HCT116 (cell line): ENCODE results near the gene CUX1. TPM values are rescaled to one million over a fixed set of nuclear protein-coding genes. Genes with fewer than 3 reads are reported as not detected.

Experiments
- ATAC-seq: fragments of 200-7000 bp; cut with Tn5 transposase; 2 replicates; pipeline ENCODE4 v1.9.1; 2020; ENCODE audit warnings: mild to moderate bottlenecking, moderate library complexity
- BruUV-seq: library from RNA; stranded (reverse); fragments of 400-500 nt; replicated peaks from 2 replicates; lab custom pipeline; 2021; lab: Mats Ljungman, UMichigan
- CTCF ChIA-PET: fragments of 300-600 bp; sonication (Branson Sonifier 250); formaldehyde crosslinking; loops from one replicate; lab custom pipeline; 2021; ENCODE audit warnings: antibody characterized with exemption; lab: Charles Lee
- POLR2A ChIA-PET: fragments of 300-600, 350-600 bp; sonication (Branson Sonifier 250); formaldehyde crosslinking; loops from one replicate; lab custom pipeline; 2021; ENCODE audit warnings: antibody characterized with exemption; lab: Charles Lee
- RAD21 ChIA-PET, 2 experiments: fragments of 300-600 bp; sonication (Branson Sonifier 250); formaldehyde crosslinking; loops; one replicate each; lab custom pipeline; 2023; ENCODE audit warnings: low total read pairs in 2 of 2; ENCODE audit not compliant: uncharacterized antibody in 2 of 2, unreplicated experiment in 2 of 2, low non-redundant PET in 1 of 2; lab: Charles Lee
- DNase-seq: peaks from one replicate; pipeline ENCODE4 v3.0.0-alpha.2; 2010; ENCODE audit warnings: low read depth, low spot score
- H2AFZ ChIP-seq: fragments of 200-600 bp; shearing (Covaris generic), sonication (generic); 2 replicates; pipeline ENCODE4 v1.6.1; 2017; ENCODE audit warnings: low read depth, mixed run types, mixed read lengths, antibody characterized with exemption, low read length; ENCODE audit not compliant: poor library complexity, severe bottlenecking
- H3K27ac ChIP-seq: 2 replicates; pipeline ENCODE4 v1.5.1; 2012; ENCODE audit warnings: low read depth, low read length
- H3K27me3 ChIP-seq: fragments of 200-600 bp; sonication (generic); 2 replicates; pipeline ENCODE4 v1.6.1; 2016; ENCODE audit warnings: mixed run types, low read length, mixed read lengths; ENCODE audit not compliant: insufficient read depth
- H3K36me3 ChIP-seq, 2 experiments: fragments of 200-500 bp in 1 of 2; fragments of 200-600 bp in 1 of 2; sonication (Bioruptor generic) in 1 of 2; sonication (generic) in 1 of 2; 2 replicates each; pipeline versions ENCODE4 v1.5.1 to v1.6.1; 2014 to 2016; ENCODE audit warnings: low read length in 2 of 2, inconsistent platforms in 1 of 2, mixed read lengths in 1 of 2, mixed run types in 1 of 2; ENCODE audit not compliant: insufficient read depth in 2 of 2, control insufficient read depth in 1 of 2
- H3K4me1 ChIP-seq, 2 experiments: fragments of 200-600 bp in 1 of 2; sonication (generic) in 1 of 2; 2 replicates each; pipeline versions ENCODE4 v1.5.1 to v1.6.1; 2012 to 2017; ENCODE audit warnings: low read length in 2 of 2, inconsistent platforms in 1 of 2, mild to moderate bottlenecking in 1 of 2, mixed read lengths in 1 of 2, mixed run types in 1 of 2, moderate library complexity in 1 of 2; ENCODE audit not compliant: insufficient read depth in 2 of 2, control insufficient read depth in 1 of 2
- H3K4me2 ChIP-seq: fragments of 200-600 bp; sonication (generic); 2 replicates; pipeline ENCODE4 v1.6.1; 2017; ENCODE audit warnings: mixed run types, low read length, mixed read lengths
- H3K4me3 ChIP-seq, 2 experiments: fragments of 200-600 bp in 1 of 2; sonication (generic) in 1 of 2; replicated peaks in 1 of 2; 2 replicates each; pipeline ENCODE4 v1.5.1; 2011 to 2016; ENCODE audit warnings: low read length in 2 of 2, control low read depth in 1 of 2, low read depth in 1 of 2, mild to moderate bottlenecking in 1 of 2, mixed read lengths in 1 of 2, mixed run types in 1 of 2
- H3K79me2 ChIP-seq: fragments of 200-600 bp; sonication (generic); 2 replicates; pipeline ENCODE4 v1.6.1; 2017; ENCODE audit warnings: mild to moderate bottlenecking, mixed run types, low read length, moderate library complexity, mixed read lengths; ENCODE audit not compliant: insufficient read depth
- H3K9ac ChIP-seq: fragments of 200-600 bp; sonication (generic); 2 replicates; pipeline ENCODE4 v1.6.1; 2016; ENCODE audit warnings: low read length, mixed read lengths
- H3K9me2 ChIP-seq: fragments of 200-600 bp; sonication (generic), shearing (Covaris generic); 2 replicates; pipeline ENCODE4 v1.6.1; 2017; ENCODE audit warnings: mixed run types, mild to moderate bottlenecking, moderate library complexity; ENCODE audit not compliant: insufficient read depth
- H3K9me3 ChIP-seq, 2 experiments: fragments of 200-500 bp in 1 of 2; fragments of 200-600 bp in 1 of 2; sonication (Bioruptor generic) in 1 of 2; sonication (generic) in 1 of 2; 2 replicates each; pipeline ENCODE4 v1.6.1; 2014 to 2017; ENCODE audit warnings: low read length in 2 of 2, mixed read lengths in 2 of 2, inconsistent platforms in 1 of 2, low read depth in 1 of 2, mild to moderate bottlenecking in 1 of 2, mixed run types in 1 of 2, moderate library complexity in 1 of 2; ENCODE audit not compliant: control insufficient read depth in 1 of 2, insufficient read depth in 1 of 2
- H4K20me1 ChIP-seq: fragments of 200-600 bp; sonication (generic), shearing (Covaris generic); 2 replicates; pipeline ENCODE4 v1.6.1; 2017; ENCODE audit warnings: mixed run types, mild to moderate bottlenecking, moderate library complexity; ENCODE audit not compliant: insufficient read depth
- CBX3 ChIP-seq: IDR thresholded peaks from 2 replicates; pipeline ENCODE4 v1.6.1; 2012; ENCODE audit warnings: low read depth
- CEBPB ChIP-seq: IDR thresholded peaks from 2 replicates; pipeline ENCODE4 v1.6.1; 2012; ENCODE audit warnings: low read depth
- CTCF ChIP-seq, 3 experiments: fragments of 200-600 bp in 1 of 3; sonication (generic) in 1 of 3; IDR thresholded peaks in 2 of 3; conservative IDR thresholded peaks in 1 of 3; 2 replicates each; pipeline ENCODE4 v1.5.1; 2012 to 2017; ENCODE audit warnings: low read depth in 2 of 3, low read length in 2 of 3, antibody characterized with exemption in 1 of 3, borderline replicate concordance in 1 of 3, control low read depth in 1 of 3, mild to moderate bottlenecking in 1 of 3, mixed read lengths in 1 of 3, mixed run types in 1 of 3, moderate library complexity in 1 of 3; ENCODE audit not compliant: insufficient read depth in 1 of 3
- EGR1 ChIP-seq: IDR thresholded peaks from 2 replicates; pipeline ENCODE4 v1.6.1; 2012; ENCODE audit warnings: low read depth
- EZH2 ChIP-seq: fragments of 200-600 bp; sonication (generic); IDR thresholded peaks from 2 replicates; pipeline ENCODE4 v1.6.1; 2017; ENCODE audit warnings: antibody characterized with exemption, mixed run types
- EZH2phosphoT487 ChIP-seq: fragments of 200-600 bp; IDR thresholded peaks from 2 replicates; pipeline ENCODE4 v1.6.1; 2018; ENCODE audit warnings: antibody characterized with exemption, borderline replicate concordance
- FOSL1 ChIP-seq: IDR thresholded peaks from 2 replicates; pipeline ENCODE4 v1.6.1; 2012; ENCODE audit warnings: low read depth
- JUND ChIP-seq: IDR thresholded peaks from 2 replicates; pipeline ENCODE4 v1.6.1; 2012
- POLR2AphosphoS5 ChIP-seq: IDR thresholded peaks from 2 replicates; pipeline ENCODE4 v1.6.1; 2011; ENCODE audit warnings: mild to moderate bottlenecking, low read depth, low read length, moderate library complexity
- RAD21 ChIP-seq: IDR thresholded peaks from 2 replicates; pipeline ENCODE4 v1.6.1; 2012; ENCODE audit warnings: low read depth, mild to moderate bottlenecking
- SRF ChIP-seq: IDR thresholded peaks from 2 replicates; pipeline ENCODE4 v1.6.1; 2012; ENCODE audit warnings: low read depth
- YY1 ChIP-seq: IDR thresholded peaks from 2 replicates; pipeline ENCODE4 v1.6.1; 2011; ENCODE audit warnings: low read length, low read depth, moderate library complexity, mild to moderate bottlenecking; ENCODE audit not compliant: insufficient replicate concordance; ENCODE audit errors: extremely low read depth
- intact Hi-C: fragments of 100-400 bp; cut with micrococcal nuclease; formaldehyde crosslinking; loops from 2 replicates; pipeline ENCODE4 v1.10.0; 2022
- total RNA-seq: library from RNA; stranded (reverse); gene quantifications from one replicate; pipeline ENCODE4 v1.2.1, GENCODE V29; 2021; ENCODE audit not compliant: unreplicated experiment

CUX1 gene
- total RNA-seq, 1 experiment from 2014 or later, result 68.9 TPM

- TF ChIP-seq CTCF (IDR thresholded peaks at IDR 0.05 in 2 of 3, conservative IDR thresholded peaks at IDR 0.05 in 1 of 3; ENCODE audit: borderline replicate concordance in 1 of 3, insufficient read depth in 1 of 3, low read depth in 2 of 3, low read length in 2 of 3), result no peak
- TF ChIP-seq CEBPB, result no peak
- no peak for TF ChIP-seq JUND
- TF ChIP-seq, all 23 proteins: peak for 0
Measured at GRCh38 chr7:101942603-101943210, 125.3 kb downstream of the CUX1 start (continued).

GRCh38 chr7:101943306-101943705, 125.9 kb downstream of the CUX1 start:
- DNase-seq, result no peak
- ChIA-PET RAD21 (no interaction called here), CTCF (interaction anchor here (0.7 kb wide), 1 partner anchor 40 kb away, joined by 3 read pairs; no protein-coding TSS in a partner anchor), POLR2A (no interaction called here)
- no peaks in the 10 kb centered on the region for H3K36me3 ChIP-seq
- H3K9me2 ChIP-seq, result no peaks in the 10 kb centered on the region
- H3K79me2 ChIP-seq, result peaks cover 58% of the 10 kb centered on the region
- H3K9ac ChIP-seq, result no peak overlapping the region
- no peaks in the 10 kb centered on the region for H3K27me3 ChIP-seq
- H3K4me3 ChIP-seq, result no peak overlapping the region
- no TSS peak for BruUV-seq
- intact Hi-C loops, result no loop called here
- no peak overlapping the region for H3K27ac ChIP-seq
- no peak for TF ChIP-seq YY1
- no peak for TF ChIP-seq RAD21
- no peak for TF ChIP-seq FOSL1
- no peak for TF ChIP-seq CBX3
- no peak for TF ChIP-seq CTCF (IDR thresholded peaks at IDR 0.05 in 2 of 3, conservative IDR thresholded peaks at IDR 0.05 in 1 of 3; ENCODE audit: borderline replicate concordance in 1 of 3, insufficient read depth in 1 of 3, low read depth in 2 of 3, low read length in 2 of 3)
- TF ChIP-seq POLR2AphosphoS5, result no peak
- no peak for TF ChIP-seq EZH2
- TF ChIP-seq EZH2phosphoT487, result no peak
- TF ChIP-seq EGR1, result no peak
- no peak for TF ChIP-seq SRF
- TF ChIP-seq, all 23 proteins: peak for 0
- no peak overlapping the region for H2AFZ ChIP-seq
- no peaks in the 10 kb centered on the region for H3K9me3 ChIP-seq
- no peak overlapping the region for H3K4me2 ChIP-seq
- peaks cover 58 to 81% of the 10 kb centered on the region in 2 experiments for H3K4me1 ChIP-seq
- no peaks in the 10 kb centered on the region for H4K20me1 ChIP-seq
- ATAC-seq, result no peak
